HTERT RPE-1 (cell line): ENCODE results near the gene EMC10.
"Not testable (repeated sequence)": the region's sequence is repeated elsewhere in the genome, so short reads cannot be mapped to it uniquely, and the experiment has no call there.

Experiments
- in situ Hi-C: fragments of 300-500 bp; cut with MboI; formaldehyde crosslinking; loops from 4 replicates; pipeline ENCODE4 v1.14.3; 2020; ENCODE audit warnings: low sequenced_read_pairs

Gene EMC10

DNA sequence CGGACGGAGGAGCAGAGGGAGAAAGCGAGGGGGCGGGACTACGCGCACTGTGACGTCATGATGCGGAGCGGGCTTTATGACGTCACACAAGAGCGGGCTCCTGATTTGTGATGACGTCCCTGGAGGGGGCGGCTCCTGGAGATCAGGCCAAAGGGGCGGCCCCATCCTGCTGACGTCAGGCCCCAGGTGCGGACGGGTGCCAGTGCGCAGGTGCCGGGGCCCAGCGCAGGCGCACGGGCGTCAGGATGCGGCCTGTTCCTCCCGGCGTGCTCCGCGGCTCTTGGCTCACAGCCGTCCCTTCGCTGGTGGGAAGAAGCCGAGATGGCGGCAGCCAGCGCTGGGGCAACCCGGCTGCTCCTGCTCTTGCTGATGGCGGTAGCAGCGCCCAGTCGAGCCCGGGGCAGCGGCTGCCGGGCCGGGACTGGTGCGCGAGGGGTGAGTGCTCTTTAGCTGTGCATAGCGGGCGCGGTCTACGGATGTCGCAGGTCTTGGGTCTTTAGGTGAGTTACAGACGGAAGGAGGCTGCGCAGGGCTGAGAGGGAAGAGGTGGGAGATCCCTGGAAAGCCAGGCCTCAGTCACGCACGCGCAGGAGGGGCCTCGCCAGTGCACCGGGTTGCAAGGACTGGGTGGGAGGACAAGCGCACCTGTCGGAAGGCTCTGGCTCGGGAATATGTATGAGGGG is at the start of gene EMC10, which contains the start of gene GARIN5A:
Gene EMC10, plus strand, starts transcription at position 284 of the 683 bp plus-strand sequence. Its CDS starts 38 bp downstream, at position 322.
Gene GARIN5A, minus strand, starts transcription at position 625 of the 683 bp plus-strand sequence. Its CDS starts 460 bp downstream, at position 165.
- in situ Hi-C loops, result no loop called here

DNA sequence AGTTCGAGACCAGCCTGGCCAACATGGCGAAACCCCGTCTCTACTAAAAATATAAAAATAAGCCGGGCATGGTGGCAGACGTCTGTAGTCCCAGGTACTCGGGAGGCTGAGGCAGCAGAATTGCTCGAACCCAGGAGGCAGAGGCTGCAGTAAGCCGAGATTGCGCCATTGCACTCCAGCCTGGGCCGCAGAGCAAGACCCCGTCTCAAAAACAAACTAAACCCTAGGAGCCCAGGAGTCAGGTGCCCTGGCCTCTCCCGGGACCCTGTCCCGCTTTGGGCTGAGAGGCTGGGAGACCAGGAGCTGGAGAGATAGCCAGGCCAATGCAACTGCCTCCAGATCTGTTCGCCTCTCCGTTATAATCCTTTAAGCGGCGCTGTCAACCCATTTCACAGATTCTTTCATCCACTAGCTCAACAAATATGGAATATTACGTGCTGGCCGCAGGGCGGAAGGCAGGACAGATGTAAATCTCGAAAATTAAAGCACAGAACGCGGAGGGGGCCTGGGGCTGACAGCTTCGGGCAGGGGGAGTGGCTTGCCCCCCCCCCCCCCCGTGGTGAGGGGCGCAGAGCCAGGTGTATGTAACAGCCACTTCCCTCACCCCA is 48.9 kb upstream of the EMC10 start:
- in situ Hi-C loops, result no loop called here

DNA sequence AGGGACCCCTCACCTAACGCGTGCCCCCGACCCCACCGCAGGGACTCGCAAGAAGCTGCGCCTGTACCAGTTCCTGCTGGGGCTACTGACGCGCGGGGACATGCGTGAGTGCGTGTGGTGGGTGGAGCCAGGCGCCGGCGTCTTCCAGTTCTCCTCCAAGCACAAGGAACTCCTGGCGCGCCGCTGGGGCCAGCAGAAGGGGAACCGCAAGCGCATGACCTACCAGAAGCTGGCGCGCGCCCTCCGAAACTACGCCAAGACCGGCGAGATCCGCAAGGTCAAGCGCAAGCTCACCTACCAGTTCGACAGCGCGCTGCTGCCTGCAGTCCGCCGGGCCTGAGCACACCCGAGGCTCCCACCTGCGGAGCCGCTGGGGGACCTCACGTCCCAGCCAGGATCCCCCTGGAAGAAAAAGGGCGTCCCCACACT is 48.3 kb upstream of the EMC10 start:
- in situ Hi-C loops, result no loop called here

DNA sequence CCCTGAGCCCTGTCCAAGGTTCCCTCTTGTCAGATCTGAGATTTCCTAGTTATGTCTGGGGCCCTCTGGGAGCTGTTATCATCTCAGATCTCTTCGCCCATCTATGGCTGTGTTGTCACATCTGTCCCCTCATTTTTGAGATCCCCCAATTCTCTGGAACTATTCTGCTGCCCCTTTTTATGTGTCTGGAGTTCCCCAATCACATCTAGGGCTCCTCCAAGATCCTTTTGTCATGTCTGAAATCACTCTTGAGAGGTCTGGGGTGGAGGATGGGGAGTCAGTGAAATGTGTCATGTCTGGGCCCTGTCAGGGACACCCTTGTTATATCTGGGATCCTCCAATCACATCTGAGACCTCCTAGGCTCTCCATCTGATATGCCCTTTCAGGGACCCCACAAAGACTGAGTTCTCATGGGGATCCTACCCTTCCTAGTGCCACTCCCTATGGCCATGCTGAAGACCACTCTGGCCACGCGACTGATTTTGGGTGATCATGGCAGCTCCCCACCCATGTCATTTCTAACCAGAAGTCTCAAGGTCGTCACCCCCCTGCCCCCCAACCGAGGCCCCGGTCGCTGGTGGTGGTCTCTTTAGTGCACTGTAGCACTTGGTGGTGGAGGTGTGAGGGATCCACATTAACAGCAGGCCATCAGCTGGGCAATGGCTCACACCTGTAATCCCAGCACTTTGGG is 47.4 kb upstream of the EMC10 start:
- in situ Hi-C loops, result no loop called here

DNA sequence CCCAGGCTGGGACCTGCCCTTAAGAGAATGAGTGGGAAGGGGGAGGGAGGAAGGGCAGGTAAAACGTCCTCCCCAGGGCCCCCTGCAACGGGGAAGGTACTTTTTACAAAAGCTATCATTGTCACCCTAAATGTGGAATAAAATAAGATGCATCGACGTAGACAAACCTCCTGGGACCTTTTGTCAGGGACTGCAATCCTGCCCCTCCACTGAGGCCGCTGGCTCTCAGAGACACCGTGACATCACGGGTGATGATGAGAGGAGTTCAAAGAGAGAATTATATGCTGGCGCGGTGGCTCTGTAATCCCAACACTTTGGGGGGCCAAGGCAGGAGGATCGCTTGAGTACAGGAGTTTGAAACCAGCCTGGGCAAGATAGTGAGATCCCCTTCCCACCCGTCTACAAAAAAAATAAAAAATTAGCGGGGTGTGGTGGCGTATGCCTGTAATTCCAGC is 45.4 kb upstream of the EMC10 start:
- in situ Hi-C loops, result no loop called here

DNA sequence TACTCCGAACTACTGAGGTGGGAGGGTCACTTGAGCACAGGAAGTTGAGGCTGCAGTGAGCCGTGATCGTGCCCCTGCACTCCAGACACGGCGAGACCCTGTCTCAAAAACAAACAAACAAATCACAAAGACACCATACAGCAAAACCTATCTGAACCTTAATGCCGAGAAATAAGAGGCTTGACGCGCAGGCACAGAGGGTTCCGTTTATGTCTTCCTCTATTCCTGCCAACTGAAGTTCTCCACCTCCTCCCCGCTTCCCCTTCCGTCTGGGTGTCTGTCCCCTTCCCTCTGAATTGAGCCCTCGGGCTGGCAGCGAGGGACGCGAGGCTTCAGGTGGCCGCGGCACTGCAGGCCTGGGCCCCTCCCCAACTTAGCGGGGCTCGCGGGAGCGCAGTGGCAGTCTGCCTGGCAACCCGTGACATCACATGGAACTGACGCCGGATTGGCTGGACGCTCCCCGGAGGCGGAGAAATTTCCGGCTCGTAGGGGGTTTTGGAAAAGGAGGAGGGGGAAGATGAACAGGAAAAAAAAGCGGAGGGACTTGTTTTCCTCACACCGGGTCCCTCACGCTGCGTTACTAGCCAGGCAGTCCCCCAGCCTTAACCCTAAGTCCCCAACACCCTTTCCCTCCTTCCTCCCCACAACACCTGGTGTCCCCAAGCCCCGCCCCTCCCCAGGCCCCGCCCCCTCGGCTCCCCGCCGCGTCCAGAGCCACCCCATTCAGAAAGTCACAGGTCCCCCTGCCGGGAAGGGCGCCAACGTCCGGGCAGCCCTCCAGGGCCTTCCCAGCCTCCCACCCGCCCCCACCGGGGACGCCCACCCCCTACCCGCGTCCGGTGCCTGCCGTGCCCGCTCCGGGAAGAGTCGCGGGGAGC is 44.7 kb upstream of the EMC10 start:
- in situ Hi-C loops, result no loop called here

DNA sequence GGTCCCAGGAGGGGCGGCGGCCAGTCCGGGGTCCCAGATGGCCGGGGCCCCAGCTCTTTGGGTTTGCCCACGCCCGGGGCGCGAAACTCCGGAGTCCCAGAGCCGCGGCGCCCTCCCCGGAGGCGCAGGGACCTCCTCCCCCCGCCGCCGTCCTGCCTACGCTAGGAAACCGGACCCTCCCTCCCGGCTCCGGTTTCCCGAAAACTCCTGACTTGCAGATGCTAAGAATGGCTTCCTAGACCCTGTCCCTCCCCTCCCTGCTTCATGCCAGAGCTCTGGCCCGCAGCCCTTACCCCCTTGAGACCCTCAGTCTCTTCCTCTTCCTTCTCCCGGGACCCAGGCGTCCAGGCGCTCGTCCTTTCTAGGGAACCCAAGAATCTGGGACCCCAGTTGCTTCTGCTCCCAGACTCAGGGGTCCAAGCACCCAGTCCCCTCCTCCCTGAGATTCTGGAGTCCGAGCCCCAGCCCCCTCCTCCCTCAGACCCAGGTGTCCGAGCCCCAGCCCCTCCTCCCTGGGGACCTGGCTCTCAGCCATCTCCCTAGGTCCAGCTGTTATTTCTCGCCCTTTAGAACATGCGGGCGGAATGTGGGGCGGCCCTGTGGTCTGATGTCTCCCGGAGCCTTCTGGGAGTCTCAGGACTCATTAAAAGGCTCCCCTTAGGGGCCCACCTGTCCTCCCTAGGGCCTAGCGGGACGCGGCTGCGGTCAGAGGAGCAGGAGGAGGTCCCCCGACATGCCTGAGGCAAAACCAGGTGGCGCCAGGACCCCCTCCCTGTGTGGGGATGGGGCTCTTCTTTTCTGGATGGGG is 43.9 kb upstream of the EMC10 start, which contains the start of gene MYBPC2:
Gene MYBPC2, plus strand, starts transcription at position 672 of the 808 bp plus-strand sequence. Its CDS starts 62 bp downstream, at position 734.
- in situ Hi-C loops, result no loop called here

DNA sequence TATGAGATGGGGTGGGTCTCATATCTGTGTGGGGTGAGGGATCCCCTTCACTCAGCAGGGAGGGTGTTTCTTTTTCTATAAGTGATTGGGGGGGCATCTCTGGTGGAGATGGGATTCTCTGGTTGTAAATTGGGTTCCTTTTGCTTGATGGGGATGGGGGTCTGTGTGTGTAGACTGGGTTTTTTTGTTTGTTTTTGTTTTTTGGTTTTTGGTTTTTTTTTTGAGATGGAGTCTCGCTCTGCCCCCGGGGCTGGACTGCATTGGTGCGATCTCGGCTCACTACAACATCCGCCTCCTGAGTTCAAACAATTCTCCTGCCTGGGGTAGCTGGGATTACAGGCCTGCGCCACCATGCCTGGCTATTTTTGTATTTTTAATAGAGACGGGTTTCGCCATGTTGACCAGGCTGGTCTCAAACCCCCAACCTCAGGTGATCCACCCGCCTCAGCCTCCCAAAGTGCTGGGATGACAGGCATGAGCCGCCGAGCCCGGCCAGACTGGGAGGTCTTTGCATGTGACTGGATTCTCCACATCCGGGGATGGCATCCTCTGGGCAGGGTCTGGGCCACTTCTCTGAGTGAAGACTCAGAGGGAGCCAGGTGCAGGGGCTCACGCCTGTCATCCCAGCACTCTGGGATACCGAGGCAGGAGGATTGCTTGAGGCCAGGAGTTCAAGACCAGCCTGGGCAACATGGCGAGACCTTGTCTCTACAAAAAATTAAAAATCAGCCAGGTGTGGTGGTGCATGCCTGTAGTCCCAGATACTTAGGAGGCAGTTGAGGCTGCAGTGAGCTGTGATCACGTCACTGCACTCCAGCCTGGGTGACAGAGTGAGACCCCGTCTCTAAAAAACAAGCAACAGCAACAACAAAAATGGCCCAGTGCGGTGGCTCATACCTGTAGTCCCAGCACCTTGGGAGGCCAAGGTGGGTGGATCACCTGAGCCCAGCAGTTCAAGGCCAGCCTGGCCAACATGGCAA is 42.8 kb upstream of the EMC10 start:
- in situ Hi-C loops, result no loop called here

DNA sequence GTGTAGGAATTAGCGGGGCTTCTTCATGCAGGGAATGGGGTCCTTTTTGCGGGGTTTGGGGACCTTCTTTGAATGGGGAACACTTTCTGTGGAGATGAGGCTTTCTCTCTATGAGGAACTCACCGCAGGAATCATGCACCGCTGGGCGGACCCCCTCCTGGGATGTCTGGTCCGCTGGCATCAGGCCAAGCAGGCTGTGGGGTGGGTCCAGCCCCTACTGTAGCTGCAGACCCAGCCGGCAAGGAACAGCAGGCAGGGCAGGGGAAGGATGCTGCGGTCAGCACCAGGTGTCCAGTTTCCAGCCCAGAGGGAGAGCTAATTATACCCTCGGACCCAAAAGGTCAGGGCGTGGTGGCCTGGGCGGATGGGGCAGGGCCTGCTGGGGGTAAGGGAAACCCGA is 41.8 kb upstream of the EMC10 start:
- in situ Hi-C loops, result no loop called here

DNA sequence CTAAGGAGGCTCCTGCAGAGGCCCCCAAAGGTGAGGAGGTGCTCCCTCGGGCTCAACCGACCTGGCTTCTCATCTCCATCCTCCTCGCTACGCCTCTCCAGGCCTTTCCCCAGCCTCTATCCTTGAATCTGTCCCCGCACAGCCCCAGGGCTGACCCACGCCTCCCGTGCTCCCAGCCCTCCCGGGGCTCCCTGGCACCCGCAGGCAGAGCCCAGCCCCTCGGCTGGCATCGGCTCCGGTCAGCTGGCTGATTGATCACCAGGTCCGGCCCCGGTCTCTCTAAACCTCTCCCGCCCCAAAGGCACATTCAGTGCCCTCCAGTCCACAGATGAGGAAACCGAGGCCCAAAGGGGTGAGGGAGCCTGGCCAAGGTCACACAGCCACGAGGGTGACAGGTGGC is 41.1 kb upstream of the EMC10 start:
- in situ Hi-C loops, result no loop called here

DNA sequence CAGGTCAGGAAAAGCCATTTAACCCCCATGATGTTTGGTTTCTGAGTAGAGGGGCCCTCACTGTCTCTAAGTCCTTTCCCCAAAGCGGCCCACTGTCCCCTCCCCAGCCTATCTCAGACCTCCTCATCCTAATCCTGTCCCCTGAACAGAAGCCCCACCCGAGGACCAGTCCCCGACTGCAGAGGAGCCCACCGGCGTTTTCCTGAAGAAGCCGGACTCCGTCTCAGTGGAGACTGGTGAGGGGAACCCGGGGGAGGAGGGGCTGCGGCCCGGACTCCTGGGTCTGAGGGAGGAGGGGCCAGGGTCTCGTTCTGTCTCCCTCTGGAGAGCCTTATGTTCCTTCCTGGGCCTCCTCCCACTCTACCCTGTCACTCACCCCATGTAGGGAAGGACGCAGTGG is 40.7 kb upstream of the EMC10 start:
- in situ Hi-C loops, result no loop called here

DNA sequence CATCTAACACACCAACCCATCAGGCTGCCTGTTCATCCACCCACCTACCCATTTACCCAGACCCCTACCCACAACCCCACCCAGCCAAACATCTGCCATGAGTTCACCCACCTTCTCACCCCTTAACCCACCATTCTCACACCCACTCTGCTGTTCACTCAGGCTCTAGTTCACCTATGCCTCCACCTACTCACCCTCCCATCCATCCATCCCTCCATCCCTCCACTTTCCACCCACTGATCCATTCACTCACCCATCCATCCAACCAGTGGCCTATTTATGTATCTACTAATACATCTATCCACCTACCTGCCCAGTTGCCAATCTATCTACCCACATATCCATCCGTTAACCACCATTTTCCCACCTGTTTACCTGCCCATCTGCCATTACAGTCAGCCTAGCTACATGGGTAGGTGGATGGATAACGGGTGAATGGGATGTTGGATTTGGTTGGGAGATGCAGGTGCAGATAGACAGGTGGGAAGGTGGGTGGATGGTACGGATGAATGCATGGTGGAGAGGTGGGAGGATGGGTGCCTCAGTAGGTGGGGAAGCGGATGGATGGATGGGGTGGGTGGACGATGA is 38.4 kb upstream of the EMC10 start:
- in situ Hi-C loops, result no loop called here

DNA sequence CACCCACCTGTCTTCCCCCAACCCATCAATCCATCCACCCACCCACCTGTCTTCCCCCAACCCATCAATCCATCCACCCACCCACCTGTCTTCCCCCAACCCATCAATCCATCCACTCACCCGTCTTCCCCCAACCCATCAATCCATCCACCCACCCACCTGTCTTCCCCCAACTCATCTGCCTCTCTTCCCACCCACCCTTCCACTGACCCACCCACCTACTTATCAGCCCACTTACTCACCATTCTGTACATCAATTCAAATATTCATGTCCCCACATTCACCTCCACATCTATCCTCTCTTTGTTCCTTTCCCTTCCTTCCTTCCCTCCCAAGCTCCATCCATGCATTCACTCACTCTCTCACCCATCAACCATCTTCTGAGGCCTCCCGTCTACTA is 37.2 kb upstream of the EMC10 start:
- in situ Hi-C loops, result not testable (repeated sequence)

DNA sequence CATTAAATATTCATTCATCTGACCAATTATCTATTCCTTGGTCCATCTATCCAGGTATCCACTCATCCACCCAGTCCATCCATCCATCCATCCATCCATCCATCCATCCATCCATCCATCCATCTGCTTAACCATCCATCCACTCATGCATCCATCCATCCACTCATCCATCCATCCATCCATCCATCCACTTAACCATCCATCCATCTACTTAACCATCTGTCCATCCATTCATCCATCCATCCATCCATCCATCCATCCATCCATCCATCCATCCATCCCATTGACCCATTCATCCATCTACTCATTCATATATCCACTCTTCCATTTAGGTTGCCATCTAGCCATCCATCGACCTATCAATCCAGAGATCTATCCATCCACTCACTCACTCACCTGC is 32.2 kb upstream of the EMC10 start:
- in situ Hi-C loops, result no loop called here

DNA sequence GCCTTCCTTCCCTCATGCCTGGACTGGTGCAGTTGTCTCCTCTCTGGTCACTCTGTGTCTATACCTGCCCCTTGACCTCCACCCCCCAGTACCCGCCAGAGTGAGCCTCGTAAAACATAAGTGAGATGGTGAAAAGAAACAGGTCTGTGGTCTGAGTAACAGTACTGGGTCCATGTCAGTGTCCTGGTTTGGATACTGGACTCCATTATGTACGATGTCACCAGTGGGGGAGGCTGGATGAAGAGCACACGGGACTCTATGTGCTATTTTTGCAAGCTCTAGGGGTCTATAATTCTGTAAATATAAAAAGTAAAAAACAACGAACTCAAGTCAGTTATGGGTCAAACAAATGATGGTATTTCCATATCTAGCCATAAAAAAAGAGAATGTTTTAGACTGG is 29.3 kb upstream of the EMC10 start:
- in situ Hi-C loops, result no loop called here

DNA sequence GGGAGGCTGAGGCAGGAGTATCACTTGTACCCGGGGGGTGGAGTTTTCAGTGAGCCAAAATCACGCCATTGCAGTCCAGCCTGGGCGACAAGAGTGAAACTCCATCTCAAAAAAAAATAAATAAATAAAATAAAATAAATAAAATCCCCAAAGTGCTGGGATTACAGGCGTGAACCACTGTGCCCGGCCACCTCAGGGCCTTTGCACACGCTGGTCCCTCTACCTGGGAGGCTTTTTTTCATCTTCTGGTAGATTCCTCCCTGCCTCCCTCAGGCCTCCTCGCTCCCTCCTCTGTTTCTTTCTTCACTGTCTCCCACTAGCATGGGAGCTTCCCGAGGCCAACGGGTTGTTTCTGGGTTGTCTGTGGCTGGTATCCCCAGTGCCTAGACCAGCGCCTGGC is 28.6 kb upstream of the EMC10 start:
- in situ Hi-C loops, result no loop called here

DNA sequence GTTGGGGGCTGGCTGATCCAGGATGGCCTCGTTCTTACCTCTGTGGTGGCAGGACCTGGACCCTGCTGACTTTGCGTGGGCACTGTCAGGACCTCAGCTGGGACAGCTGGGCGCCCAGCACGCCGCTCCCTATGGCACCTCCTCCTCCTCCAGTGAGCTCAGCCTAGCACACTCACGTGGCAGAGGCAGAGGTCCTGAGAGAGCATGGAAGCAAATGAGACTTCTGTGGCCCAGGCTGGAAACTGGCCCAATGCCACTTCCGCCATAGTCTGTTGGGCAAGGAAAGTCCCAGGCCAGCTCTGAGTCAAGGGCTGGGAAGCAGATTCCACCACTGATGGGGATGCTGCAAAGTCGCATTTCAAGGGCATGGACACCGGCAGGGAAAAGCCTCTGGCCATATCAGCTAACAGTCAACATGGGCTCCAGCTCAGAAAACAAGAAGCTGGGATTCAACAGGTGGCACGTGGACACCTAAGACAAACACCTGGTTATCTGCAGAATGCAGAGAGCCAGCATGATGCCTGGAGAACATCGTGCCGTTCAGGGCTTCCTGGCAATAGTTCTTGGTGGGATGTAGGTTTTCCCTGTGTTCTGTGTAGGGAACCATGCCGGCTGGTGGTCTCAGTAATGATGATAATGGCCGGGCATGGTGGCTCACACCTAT is 26.9 kb upstream of the EMC10 start:
- in situ Hi-C loops, result no loop called here
